HCT116 (cell line): ENCODE measurements around the gene RAMP3. TPM values are rescaled to one million over a fixed set of nuclear protein-coding genes. Genes with fewer than 3 reads are reported as not detected.

Experiments
- ATAC-seq: fragments of 200-7000 bp; cut with Tn5 transposase; 2 replicates; pipeline ENCODE4 v1.9.1; 2020; ENCODE audit warnings: mild to moderate bottlenecking, moderate library complexity
- Bru-seq: library from RNA; stranded (reverse); fragments of 400-500 nt; gene quantifications from one replicate; lab custom pipeline; 2021; lab: Mats Ljungman, UMichigan
- BruChase-seq, 2 experiments: library from RNA; stranded (reverse); fragments of 400-500 nt; gene quantifications; one replicate each; lab custom pipeline; 2021; lab: Mats Ljungman, UMichigan
- BruUV-seq: library from RNA; stranded (reverse); fragments of 400-500 nt; replicated peaks from 2 replicates; lab custom pipeline; 2021; lab: Mats Ljungman, UMichigan
- CTCF ChIA-PET: fragments of 300-600 bp; sonication (Branson Sonifier 250); formaldehyde crosslinking; loops from one replicate; lab custom pipeline; 2021; ENCODE audit warnings: antibody characterized with exemption; lab: Charles Lee
- POLR2A ChIA-PET: fragments of 300-600, 350-600 bp; sonication (Branson Sonifier 250); formaldehyde crosslinking; loops from one replicate; lab custom pipeline; 2021; ENCODE audit warnings: antibody characterized with exemption; lab: Charles Lee
- RAD21 ChIA-PET, 2 experiments: fragments of 300-600 bp; sonication (Branson Sonifier 250); formaldehyde crosslinking; loops; one replicate each; lab custom pipeline; 2023; ENCODE audit warnings: low total read pairs in 2 of 2; ENCODE audit not compliant: uncharacterized antibody in 2 of 2, unreplicated experiment in 2 of 2, low non-redundant PET in 1 of 2; lab: Charles Lee
- DNase-seq: peaks from one replicate; pipeline ENCODE4 v3.0.0-alpha.2; 2010; ENCODE audit warnings: low read depth, low spot score
- H2AFZ ChIP-seq: fragments of 200-600 bp; shearing (Covaris generic), sonication (generic); 2 replicates; pipeline ENCODE4 v1.6.1; 2017; ENCODE audit warnings: low read depth, mixed run types, mixed read lengths, antibody characterized with exemption, low read length; ENCODE audit not compliant: poor library complexity, severe bottlenecking
- H3K27ac ChIP-seq: 2 replicates; pipeline ENCODE4 v1.5.1; 2012; ENCODE audit warnings: low read depth, low read length
- H3K27me3 ChIP-seq: fragments of 200-600 bp; sonication (generic); 2 replicates; pipeline ENCODE4 v1.6.1; 2016; ENCODE audit warnings: mixed run types, low read length, mixed read lengths; ENCODE audit not compliant: insufficient read depth
- H3K36me3 ChIP-seq, 2 experiments: fragments of 200-500 bp in 1 of 2; fragments of 200-600 bp in 1 of 2; sonication (Bioruptor generic) in 1 of 2; sonication (generic) in 1 of 2; 2 replicates each; pipeline versions ENCODE4 v1.5.1 to v1.6.1; 2014 to 2016; ENCODE audit warnings: low read length in 2 of 2, inconsistent platforms in 1 of 2, mixed read lengths in 1 of 2, mixed run types in 1 of 2; ENCODE audit not compliant: insufficient read depth in 2 of 2, control insufficient read depth in 1 of 2
- H3K4me1 ChIP-seq, 2 experiments: fragments of 200-600 bp in 1 of 2; sonication (generic) in 1 of 2; 2 replicates each; pipeline versions ENCODE4 v1.5.1 to v1.6.1; 2012 to 2017; ENCODE audit warnings: low read length in 2 of 2, inconsistent platforms in 1 of 2, mild to moderate bottlenecking in 1 of 2, mixed read lengths in 1 of 2, mixed run types in 1 of 2, moderate library complexity in 1 of 2; ENCODE audit not compliant: insufficient read depth in 2 of 2, control insufficient read depth in 1 of 2
- H3K4me2 ChIP-seq: fragments of 200-600 bp; sonication (generic); 2 replicates; pipeline ENCODE4 v1.6.1; 2017; ENCODE audit warnings: mixed run types, low read length, mixed read lengths
- H3K4me3 ChIP-seq, 2 experiments: fragments of 200-600 bp in 1 of 2; sonication (generic) in 1 of 2; replicated peaks in 1 of 2; 2 replicates each; pipeline ENCODE4 v1.5.1; 2011 to 2016; ENCODE audit warnings: low read length in 2 of 2, control low read depth in 1 of 2, low read depth in 1 of 2, mild to moderate bottlenecking in 1 of 2, mixed read lengths in 1 of 2, mixed run types in 1 of 2
- H3K79me2 ChIP-seq: fragments of 200-600 bp; sonication (generic); 2 replicates; pipeline ENCODE4 v1.6.1; 2017; ENCODE audit warnings: mild to moderate bottlenecking, mixed run types, low read length, moderate library complexity, mixed read lengths; ENCODE audit not compliant: insufficient read depth
- H3K9ac ChIP-seq: fragments of 200-600 bp; sonication (generic); 2 replicates; pipeline ENCODE4 v1.6.1; 2016; ENCODE audit warnings: low read length, mixed read lengths
- H3K9me2 ChIP-seq: fragments of 200-600 bp; sonication (generic), shearing (Covaris generic); 2 replicates; pipeline ENCODE4 v1.6.1; 2017; ENCODE audit warnings: mixed run types, mild to moderate bottlenecking, moderate library complexity; ENCODE audit not compliant: insufficient read depth
- H3K9me3 ChIP-seq, 2 experiments: fragments of 200-500 bp in 1 of 2; fragments of 200-600 bp in 1 of 2; sonication (Bioruptor generic) in 1 of 2; sonication (generic) in 1 of 2; 2 replicates each; pipeline ENCODE4 v1.6.1; 2014 to 2017; ENCODE audit warnings: low read length in 2 of 2, mixed read lengths in 2 of 2, inconsistent platforms in 1 of 2, low read depth in 1 of 2, mild to moderate bottlenecking in 1 of 2, mixed run types in 1 of 2, moderate library complexity in 1 of 2; ENCODE audit not compliant: control insufficient read depth in 1 of 2, insufficient read depth in 1 of 2
- H4K20me1 ChIP-seq: fragments of 200-600 bp; sonication (generic), shearing (Covaris generic); 2 replicates; pipeline ENCODE4 v1.6.1; 2017; ENCODE audit warnings: mixed run types, mild to moderate bottlenecking, moderate library complexity; ENCODE audit not compliant: insufficient read depth
- CBX3 ChIP-seq: IDR thresholded peaks from 2 replicates; pipeline ENCODE4 v1.6.1; 2012; ENCODE audit warnings: low read depth
- CEBPB ChIP-seq: IDR thresholded peaks from 2 replicates; pipeline ENCODE4 v1.6.1; 2012; ENCODE audit warnings: low read depth
- EGR1 ChIP-seq: IDR thresholded peaks from 2 replicates; pipeline ENCODE4 v1.6.1; 2012; ENCODE audit warnings: low read depth
- ELF1 ChIP-seq: IDR thresholded peaks from 2 replicates; pipeline ENCODE4 v1.6.1; 2012; ENCODE audit warnings: low read depth, borderline replicate concordance
- EZH2 ChIP-seq: fragments of 200-600 bp; sonication (generic); IDR thresholded peaks from 2 replicates; pipeline ENCODE4 v1.6.1; 2017; ENCODE audit warnings: antibody characterized with exemption, mixed run types
- EZH2phosphoT487 ChIP-seq: fragments of 200-600 bp; IDR thresholded peaks from 2 replicates; pipeline ENCODE4 v1.6.1; 2018; ENCODE audit warnings: antibody characterized with exemption, borderline replicate concordance
- FOSL1 ChIP-seq: IDR thresholded peaks from 2 replicates; pipeline ENCODE4 v1.6.1; 2012; ENCODE audit warnings: low read depth
- SRF ChIP-seq: IDR thresholded peaks from 2 replicates; pipeline ENCODE4 v1.6.1; 2012; ENCODE audit warnings: low read depth
- TCF7L2 ChIP-seq: IDR thresholded peaks from 2 replicates; pipeline ENCODE4 v1.7.0; 2011; ENCODE audit warnings: borderline replicate concordance, inconsistent platforms; ENCODE audit not compliant: insufficient read depth, insufficient read length; ENCODE audit errors: extremely low read depth
- YY1 ChIP-seq: IDR thresholded peaks from 2 replicates; pipeline ENCODE4 v1.6.1; 2011; ENCODE audit warnings: low read length, low read depth, moderate library complexity, mild to moderate bottlenecking; ENCODE audit not compliant: insufficient replicate concordance; ENCODE audit errors: extremely low read depth
- ZNF274 ChIP-seq: fragments of 200-500 bp; sonication (Bioruptor generic); IDR thresholded peaks from 2 replicates; pipeline ENCODE4 v1.6.1; 2014; ENCODE audit warnings: mild to moderate bottlenecking, low read depth, low read length, inconsistent platforms
- intact Hi-C: fragments of 100-400 bp; cut with micrococcal nuclease; formaldehyde crosslinking; loops from 2 replicates; pipeline ENCODE4 v1.10.0; 2022
- long read RNA-seq: library from polyadenylated mRNA; unstranded; transcript quantifications from one replicate; pipeline ENCODE4 v2.0.0, GENCODE V29; 2021; ENCODE audit not compliant: unreplicated experiment
- polyA plus RNA-seq: library from polyadenylated mRNA; unstranded; fragments of >200 nt; gene quantifications from 2 replicates; pipeline ENCODE4 v1.2.1, GENCODE V29; 2012; ENCODE audit warnings: missing spikeins
- total RNA-seq: library from RNA; stranded (reverse); gene quantifications from one replicate; pipeline ENCODE4 v1.2.1, GENCODE V29; 2021; ENCODE audit not compliant: unreplicated experiment
- TF ChIP-seq, protein P1 (sequence below): IDR thresholded peaks from 2 replicates; pipeline ENCODE4 v1.6.1; 2011; ENCODE audit warnings: mild to moderate bottlenecking, low read length, moderate library complexity; ENCODE audit not compliant: insufficient replicate concordance; ENCODE audit errors: extremely low read depth
- TF ChIP-seq, protein P2 (sequence below): IDR thresholded peaks from 2 replicates; pipeline ENCODE4 v1.6.1; 2012
- TF ChIP-seq, protein P3 (sequence below): IDR thresholded peaks from 2 replicates; pipeline ENCODE4 v1.6.1; 2012
- TF ChIP-seq, protein P4 (sequence below), 3 experiments: fragments of 200-600 bp in 1 of 3; sonication (generic) in 1 of 3; IDR thresholded peaks in 2 of 3; conservative IDR thresholded peaks in 1 of 3; 2 replicates each; pipeline ENCODE4 v1.5.1; 2012 to 2017; ENCODE audit warnings: low read depth in 2 of 3, low read length in 2 of 3, antibody characterized with exemption in 1 of 3, borderline replicate concordance in 1 of 3, control low read depth in 1 of 3, mild to moderate bottlenecking in 1 of 3, mixed read lengths in 1 of 3, mixed run types in 1 of 3, moderate library complexity in 1 of 3; ENCODE audit not compliant: insufficient read depth in 1 of 3

The RAMP3 gene, protein sequence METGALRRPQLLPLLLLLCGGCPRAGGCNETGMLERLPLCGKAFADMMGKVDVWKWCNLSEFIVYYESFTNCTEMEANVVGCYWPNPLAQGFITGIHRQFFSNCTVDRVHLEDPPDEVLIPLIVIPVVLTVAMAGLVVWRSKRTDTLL
- not detected for total RNA-seq
- polyA plus RNA-seq, result not detected in 2 replicates
- not detected for Bru-seq, nascent RNA
- not detected for BruChase-seq, experiment 1, labeled RNA remaining after a 6-hour chase
- BruChase-seq, experiment 2, labeled RNA remaining after a 2-hour chase, result not detected
- long read RNA-seq, result 0 reads

DNA sequence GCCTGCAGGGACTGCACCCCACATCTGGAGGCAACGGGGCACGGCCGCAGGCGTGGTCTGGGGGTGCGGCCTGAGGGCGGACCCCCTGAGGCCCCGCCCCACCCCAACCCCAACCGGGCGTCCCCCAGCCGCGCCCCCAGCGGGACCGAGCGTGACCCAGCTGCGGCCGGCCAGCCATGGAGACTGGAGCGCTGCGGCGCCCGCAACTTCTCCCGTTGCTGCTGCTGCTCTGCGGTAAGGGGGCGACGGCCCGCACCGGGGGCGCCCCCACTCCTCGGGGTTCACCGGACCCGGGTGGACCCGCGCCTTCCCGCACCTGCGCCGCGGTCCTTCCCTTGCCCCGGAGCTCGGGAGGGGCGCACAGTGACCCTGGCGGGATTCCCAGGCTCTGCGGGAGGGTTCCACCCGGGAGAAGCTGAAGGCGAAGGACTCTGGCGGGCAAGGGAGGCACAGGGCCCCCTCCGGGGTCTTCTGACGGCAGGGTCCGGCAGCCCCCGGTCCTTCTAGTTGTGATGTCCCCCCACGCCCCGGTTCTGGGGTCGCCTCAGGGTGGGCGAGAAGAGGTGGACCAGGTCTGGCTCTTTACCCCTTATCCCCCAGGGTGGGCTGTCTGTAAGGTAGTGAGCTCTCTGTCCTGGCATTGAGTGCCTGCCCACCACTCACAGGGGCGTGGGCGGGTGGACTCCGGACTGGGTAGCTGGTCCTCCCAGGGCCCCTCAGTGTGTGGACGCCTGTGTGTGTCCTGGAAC is at the start of gene RAMP3:
RAMP3 (plus strand) TSS at position 139 of the 749 bp plus-strand sequence; CDS start at position 177, 38 bp downstream.
- TF ChIP-seq FOSL1 (no peak), ELF1 (no peak), EGR1 (no peak), SRF (no peak), CBX3 (no peak), EZH2phosphoT487 (no peak), CEBPB (no peak), YY1 (no peak), EZH2 (no peak), ZNF274 (no peak), TCF7L2 (no peak)
- TF ChIP-seq, protein P1, sequence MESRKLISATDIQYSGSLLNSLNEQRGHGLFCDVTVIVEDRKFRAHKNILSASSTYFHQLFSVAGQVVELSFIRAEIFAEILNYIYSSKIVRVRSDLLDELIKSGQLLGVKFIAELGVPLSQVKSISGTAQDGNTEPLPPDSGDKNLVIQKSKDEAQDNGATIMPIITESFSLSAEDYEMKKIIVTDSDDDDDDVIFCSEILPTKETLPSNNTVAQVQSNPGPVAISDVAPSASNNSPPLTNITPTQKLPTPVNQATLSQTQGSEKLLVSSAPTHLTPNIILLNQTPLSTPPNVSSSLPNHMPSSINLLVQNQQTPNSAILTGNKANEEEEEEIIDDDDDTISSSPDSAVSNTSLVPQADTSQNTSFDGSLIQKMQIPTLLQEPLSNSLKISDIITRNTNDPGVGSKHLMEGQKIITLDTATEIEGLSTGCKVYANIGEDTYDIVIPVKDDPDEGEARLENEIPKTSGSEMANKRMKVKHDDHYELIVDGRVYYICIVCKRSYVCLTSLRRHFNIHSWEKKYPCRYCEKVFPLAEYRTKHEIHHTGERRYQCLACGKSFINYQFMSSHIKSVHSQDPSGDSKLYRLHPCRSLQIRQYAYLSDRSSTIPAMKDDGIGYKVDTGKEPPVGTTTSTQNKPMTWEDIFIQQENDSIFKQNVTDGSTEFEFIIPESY, result no peak
- TF ChIP-seq, protein P2, sequence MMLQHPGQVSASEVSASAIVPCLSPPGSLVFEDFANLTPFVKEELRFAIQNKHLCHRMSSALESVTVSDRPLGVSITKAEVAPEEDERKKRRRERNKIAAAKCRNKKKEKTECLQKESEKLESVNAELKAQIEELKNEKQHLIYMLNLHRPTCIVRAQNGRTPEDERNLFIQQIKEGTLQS, result no peak
- TF ChIP-seq, protein P3, sequence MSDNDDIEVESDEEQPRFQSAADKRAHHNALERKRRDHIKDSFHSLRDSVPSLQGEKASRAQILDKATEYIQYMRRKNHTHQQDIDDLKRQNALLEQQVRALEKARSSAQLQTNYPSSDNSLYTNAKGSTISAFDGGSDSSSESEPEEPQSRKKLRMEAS, result no peak
- TF ChIP-seq, protein P4, sequence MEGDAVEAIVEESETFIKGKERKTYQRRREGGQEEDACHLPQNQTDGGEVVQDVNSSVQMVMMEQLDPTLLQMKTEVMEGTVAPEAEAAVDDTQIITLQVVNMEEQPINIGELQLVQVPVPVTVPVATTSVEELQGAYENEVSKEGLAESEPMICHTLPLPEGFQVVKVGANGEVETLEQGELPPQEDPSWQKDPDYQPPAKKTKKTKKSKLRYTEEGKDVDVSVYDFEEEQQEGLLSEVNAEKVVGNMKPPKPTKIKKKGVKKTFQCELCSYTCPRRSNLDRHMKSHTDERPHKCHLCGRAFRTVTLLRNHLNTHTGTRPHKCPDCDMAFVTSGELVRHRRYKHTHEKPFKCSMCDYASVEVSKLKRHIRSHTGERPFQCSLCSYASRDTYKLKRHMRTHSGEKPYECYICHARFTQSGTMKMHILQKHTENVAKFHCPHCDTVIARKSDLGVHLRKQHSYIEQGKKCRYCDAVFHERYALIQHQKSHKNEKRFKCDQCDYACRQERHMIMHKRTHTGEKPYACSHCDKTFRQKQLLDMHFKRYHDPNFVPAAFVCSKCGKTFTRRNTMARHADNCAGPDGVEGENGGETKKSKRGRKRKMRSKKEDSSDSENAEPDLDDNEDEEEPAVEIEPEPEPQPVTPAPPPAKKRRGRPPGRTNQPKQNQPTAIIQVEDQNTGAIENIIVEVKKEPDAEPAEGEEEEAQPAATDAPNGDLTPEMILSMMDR (IDR thresholded peaks at IDR 0.05 in 2 of 3, conservative IDR thresholded peaks at IDR 0.05 in 1 of 3; ENCODE audit: borderline replicate concordance in 1 of 3, insufficient read depth in 1 of 3, low read depth in 2 of 3, low read length in 2 of 3), result no peak
- ATAC-seq (no peak), DNase-seq (no peak)
- peaks cover 0 to 7% of the 10 kb centered on the region in 2 experiments; a peak in 1 of 4 replicates for H3K4me1 ChIP-seq
- no peak within 1 kb of the TSS for H3K9ac ChIP-seq
- CTCF ChIA-PET, result no interaction called here
- intact Hi-C loops, result no loop called here
- POLR2A ChIA-PET, result no interaction called here
- no peaks in the 10 kb centered on the region for H3K9me3 ChIP-seq
- H3K4me2 ChIP-seq, result no peak within 1 kb of the TSS
- no peaks in the 10 kb centered on the region for H3K36me3 ChIP-seq
- H3K27ac ChIP-seq, result no peak within 1 kb of the TSS
- no peaks in the 10 kb centered on the region for H3K27me3 ChIP-seq
- H4K20me1 ChIP-seq, result no peaks in the 10 kb centered on the region
- no peak within 1 kb of the TSS for H3K4me3 ChIP-seq
- H3K9me2 ChIP-seq, result no peaks in the 10 kb centered on the region
- no peaks in the 10 kb centered on the region for H3K79me2 ChIP-seq
- BruUV-seq, result no TSS peak
- H2AFZ ChIP-seq, result no peak within 1 kb of the TSS
- RAD21 ChIA-PET, result no interaction called here
